Activated naive CD4-positive, alpha-beta T cell treated with anti-CD3 and anti-CD28 coated beads, Interleukin-2, amount 50 U/mL, for 72 hours (primary cell): ENCODE data around the gene CTSC. TPM values are rescaled to one million over a fixed set of nuclear protein-coding genes. Genes with fewer than 3 reads are reported as not detected.

Experiments used
- ATAC-seq, 2 donors: fragments of 150-1000 bp; cut with Tn5 transposase; 2 replicates each; pipeline ENCODE4 v1.10.0; 2021; ENCODE audit warnings: mild to moderate bottlenecking in 2 of 2, moderate library complexity in 2 of 2
- DNase-seq, 2 donors: peaks; one replicate each; pipeline ENCODE4 v3.0.0; 2021 to 2022; ENCODE audit warnings: low spot score in 2 of 2
- H3K27ac Mint-ChIP-seq, 2 donors: one replicate each; pipeline ENCODE4 v1.8.0; 2022; ENCODE audit warnings: mild to moderate bottlenecking in 2 of 2, mixed read lengths in 2 of 2
- H3K36me3 Mint-ChIP-seq, 2 donors: one replicate each; pipeline ENCODE4 v1.8.0; 2022; ENCODE audit warnings: mixed read lengths in 2 of 2
- H3K9me3 Mint-ChIP-seq, 2 donors: one replicate each; pipeline ENCODE4 v1.8.0; 2022; ENCODE audit warnings: mixed read lengths in 2 of 2
- total RNA-seq, 2 donors: library from RNA; stranded (reverse); gene quantifications; one replicate each; pipeline ENCODE4 v1.2.3, GENCODE V29; 2022

Gene CTSC
- total RNA-seq, result 10 to 100 TPM; 46.1 to 48.1 TPM

DNA sequence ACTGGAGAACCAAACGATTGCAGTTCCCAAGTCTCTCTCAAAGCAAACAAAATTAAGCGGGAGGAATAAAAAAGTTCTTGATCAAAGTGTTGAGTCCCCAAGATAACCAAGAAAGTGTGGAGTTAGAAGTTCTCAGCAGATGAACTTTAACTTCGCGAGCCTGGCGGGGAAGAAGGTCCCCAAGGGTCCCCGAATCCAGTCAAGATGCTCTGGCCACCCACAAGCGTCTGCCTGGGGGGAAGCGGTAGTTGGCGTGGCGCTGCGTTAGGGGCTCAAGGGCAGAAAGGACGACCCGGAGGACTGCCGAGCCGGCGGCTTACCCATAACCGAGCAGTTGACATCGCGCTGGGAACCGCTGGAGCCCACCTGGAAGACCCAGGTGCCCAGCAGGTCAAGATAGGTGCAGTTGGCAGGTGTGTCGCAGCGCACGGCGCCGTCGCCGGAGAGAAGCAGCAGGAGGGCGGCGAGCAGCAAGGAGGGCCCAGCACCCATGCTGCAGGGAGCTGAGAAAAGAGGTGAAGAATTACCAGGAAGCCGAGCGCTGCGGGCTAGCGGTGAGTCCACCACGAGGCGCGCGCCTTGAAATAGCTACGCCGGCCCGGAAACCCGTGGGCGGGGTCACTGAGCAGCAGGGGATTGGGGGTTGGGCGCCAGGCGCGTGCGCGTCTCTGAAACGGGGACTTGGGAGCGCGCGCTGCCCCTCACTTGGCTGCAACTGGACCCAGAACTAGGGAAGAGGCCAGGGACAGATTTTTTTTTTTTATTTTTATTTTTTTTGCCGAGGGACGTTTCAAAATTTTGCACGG, at the start of gene CTSC:
Gene CTSC, minus strand, starts transcription at position 556 of the 806 bp plus-strand sequence. Its CDS starts 64 bp downstream, at position 492.
- ATAC-seq (peak; percentile 86 to 89), DNase-seq (peak; percentile 88 to 91)
- Mint-ChIP-seq H3K36me3 (peaks cover 20 to 23% of the 10 kb centered on the region in 2 donors), H3K27ac (peak within 1 kb of the TSS; percentile 89 to 96), H3K9me3 (no peaks in the 10 kb centered on the region)

DNA sequence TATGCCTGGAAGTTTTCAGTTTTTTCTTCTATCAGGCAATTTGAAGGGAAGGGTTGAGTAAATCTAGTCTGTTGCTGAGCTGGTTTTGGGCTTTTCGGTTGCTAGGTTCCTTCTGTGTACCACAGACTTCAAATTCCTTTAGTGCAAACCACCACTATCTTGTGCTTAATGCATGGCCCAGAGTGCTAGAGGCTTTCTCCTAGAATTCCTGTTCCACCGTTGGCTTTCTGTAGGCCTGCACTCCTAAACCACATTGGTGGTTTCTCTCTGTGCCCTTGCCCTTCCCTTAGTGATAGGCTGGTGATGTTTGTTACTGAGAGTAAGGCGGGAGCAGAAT, 47.1 kb upstream of the CTSC start:
- Mint-ChIP-seq H3K9me3 (no peaks in the 10 kb centered on the region), H3K27ac (no peak overlapping the region), H3K36me3 (no peaks in the 10 kb centered on the region)
- peak in 1 of 2 donors; percentile 57 for ATAC-seq
- no peak for DNase-seq

DNA sequence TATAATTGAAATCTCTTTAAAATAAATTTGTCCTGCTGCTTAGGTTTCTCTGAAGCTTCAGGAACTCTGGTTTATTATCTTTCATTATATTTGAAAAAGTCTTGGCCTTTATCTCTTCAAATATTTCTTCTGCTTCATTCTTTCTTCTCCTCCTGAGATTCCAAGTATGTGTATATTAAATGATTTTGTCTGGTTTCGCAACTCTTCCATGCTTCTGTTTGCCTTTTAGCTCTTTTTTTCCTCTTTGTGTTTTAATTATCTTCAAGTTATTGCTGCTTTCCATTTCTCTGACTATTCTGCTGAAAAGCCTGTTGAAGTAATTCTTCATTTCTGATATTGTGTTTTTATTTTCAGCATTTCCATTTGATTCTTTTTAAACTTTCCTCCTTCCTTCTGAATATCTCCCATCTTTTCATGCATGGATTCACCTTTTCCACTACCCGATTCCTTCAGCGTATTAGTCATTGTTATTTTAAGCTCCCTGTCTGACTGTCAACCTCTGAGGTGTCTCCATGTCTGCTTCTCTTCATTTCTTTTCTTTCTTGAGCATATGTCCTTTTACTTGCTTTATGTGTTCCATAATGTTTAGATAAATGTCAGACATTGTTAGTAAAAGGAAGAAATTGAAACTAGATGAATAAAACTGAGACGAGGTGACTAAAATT, 46.6 kb upstream of the CTSC start:
- ATAC-seq, result peak in 1 of 2 donors; percentile 54

DNA sequence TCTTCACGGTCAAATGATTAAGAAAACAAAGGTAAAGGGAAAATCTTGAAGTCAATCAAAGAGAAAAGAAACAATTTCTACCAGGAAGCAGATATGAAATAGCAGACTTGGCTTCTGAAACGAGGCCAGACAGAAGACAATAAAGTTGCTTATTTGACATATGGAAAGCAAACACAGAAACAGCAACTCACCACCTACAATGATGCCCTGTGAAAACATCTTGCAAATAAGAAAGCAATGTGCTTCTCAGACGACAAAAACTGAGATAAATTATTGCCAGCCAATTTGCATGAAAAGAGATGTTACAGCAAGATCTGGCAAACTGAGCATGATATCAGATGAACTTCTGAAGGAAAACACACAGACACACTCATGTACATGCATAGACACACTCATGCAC, 45.9 kb upstream of the CTSC start:
- Mint-ChIP-seq H3K9me3 (no peaks in the 10 kb centered on the region), H3K27ac (no peak overlapping the region), H3K36me3 (no peaks in the 10 kb centered on the region)
- no peak for ATAC-seq
- no peak for DNase-seq

More for the DNA sequence above, 46.6 kb upstream of the CTSC start:
- Mint-ChIP-seq H3K27ac (no peak overlapping the region), H3K9me3 (no peaks in the 10 kb centered on the region), H3K36me3 (no peaks in the 10 kb centered on the region)
- no peak for DNase-seq

DNA sequence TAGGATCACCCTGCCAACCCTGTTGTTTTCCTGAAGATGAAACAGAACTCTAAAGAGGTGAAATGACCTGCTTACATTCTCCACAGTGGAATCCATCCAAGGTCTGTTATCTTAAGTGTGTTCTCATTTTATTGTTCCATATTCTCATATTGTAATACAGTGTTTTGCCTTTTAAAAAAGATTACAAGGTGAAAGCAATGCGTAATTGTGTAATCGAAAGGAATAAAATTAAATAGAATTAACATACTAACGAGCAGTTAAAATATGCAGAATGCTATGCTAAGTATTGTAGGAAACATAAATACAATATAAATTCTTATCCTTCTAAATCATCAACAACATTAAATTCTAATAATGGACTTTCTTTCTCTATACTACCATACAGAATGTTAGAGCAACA, 41.6 kb upstream of the CTSC start:
- Mint-ChIP-seq H3K36me3 (peaks cover 0 to 5% of the 10 kb centered on the region in 2 donors), H3K9me3 (no peaks in the 10 kb centered on the region), H3K27ac (no peak overlapping the region)
- ATAC-seq (no peak), DNase-seq (no peak)

DNA sequence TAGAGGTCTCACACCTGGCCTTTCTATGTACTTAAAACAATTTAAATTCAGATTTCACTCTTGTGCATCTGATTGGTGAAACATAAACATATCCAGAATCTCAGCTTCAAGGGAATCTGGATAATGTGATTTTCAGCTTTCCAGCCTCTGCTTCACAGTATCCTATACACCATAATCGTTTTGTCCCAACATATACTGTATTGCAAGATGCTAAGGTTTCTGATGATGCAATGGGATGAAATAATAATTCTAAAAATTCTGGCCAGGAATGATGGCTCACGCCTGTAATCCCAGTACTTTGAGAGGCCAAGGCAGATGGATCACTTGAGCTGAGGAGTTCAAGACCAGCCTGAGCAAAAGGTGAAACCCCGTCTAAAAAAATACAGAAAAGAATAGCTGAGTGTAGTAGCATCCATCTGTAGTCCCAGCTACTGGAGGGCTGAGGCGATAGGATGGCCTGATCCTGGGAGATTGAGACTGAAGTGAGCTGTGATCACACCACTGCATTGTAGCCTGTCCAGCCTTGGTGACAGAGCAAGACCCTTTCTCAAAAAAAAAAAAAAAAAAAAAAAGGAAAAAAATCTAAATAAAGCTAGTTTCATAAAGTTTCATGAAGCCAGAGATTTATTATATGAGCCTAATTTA, 41.0 kb upstream of the CTSC start:
- no peaks in the 10 kb centered on the region for H3K9me3 Mint-ChIP-seq
- peaks cover 0 to 5% of the 10 kb centered on the region in 2 donors for H3K36me3 Mint-ChIP-seq
- ATAC-seq, result no peak
- peak overlapping the region in 1 of 2 donors; percentile 23 for H3K27ac Mint-ChIP-seq
- no peak for DNase-seq

DNA sequence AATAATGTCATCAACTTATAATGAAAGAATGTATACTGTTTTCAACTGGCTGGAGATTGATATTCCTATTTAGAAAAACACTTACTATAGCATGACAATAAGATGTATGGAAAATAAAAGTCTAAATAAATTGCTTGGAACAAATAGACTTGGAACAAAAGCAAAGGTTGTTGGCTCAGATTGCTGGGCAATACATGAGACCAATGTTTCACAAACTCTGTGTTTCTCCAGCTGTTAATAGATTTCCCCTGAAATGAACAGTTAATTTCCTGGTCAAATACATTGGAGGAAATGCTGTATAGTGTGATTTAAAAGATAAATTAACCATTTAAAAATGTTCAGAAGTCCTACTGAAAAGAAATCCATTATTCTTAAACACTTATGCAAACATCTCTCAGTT, 40.1 kb upstream of the CTSC start:
- H3K36me3 Mint-ChIP-seq, result peaks cover 0 to 5% of the 10 kb centered on the region in 2 donors
- H3K9me3 Mint-ChIP-seq, result no peaks in the 10 kb centered on the region
- DNase-seq (no peak), ATAC-seq (no peak)
- no peak overlapping the region for H3K27ac Mint-ChIP-seq

DNA sequence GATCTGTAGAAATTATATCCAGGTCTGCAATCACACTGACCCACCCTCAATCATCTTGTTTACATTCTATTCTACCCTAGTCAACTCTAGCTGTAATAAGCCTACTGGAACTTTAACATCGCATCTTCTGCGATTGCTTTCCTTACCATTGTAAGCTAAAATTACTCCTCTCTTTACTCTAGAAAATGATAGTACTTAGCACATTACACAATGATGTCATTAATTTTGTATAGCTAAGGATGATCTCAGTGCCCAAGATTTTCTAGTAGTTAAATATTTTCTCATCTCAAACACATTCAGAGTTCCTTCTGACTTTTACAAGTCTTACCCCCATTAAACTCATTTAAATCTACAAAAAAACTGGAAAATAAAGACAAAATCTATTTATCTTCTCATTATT, 39.6 kb upstream of the CTSC start:
- Mint-ChIP-seq H3K36me3 (peaks cover 0 to 5% of the 10 kb centered on the region in 2 donors), H3K27ac (no peak overlapping the region), H3K9me3 (no peaks in the 10 kb centered on the region)
- DNase-seq, result no peak
- ATAC-seq, result no peak

DNA sequence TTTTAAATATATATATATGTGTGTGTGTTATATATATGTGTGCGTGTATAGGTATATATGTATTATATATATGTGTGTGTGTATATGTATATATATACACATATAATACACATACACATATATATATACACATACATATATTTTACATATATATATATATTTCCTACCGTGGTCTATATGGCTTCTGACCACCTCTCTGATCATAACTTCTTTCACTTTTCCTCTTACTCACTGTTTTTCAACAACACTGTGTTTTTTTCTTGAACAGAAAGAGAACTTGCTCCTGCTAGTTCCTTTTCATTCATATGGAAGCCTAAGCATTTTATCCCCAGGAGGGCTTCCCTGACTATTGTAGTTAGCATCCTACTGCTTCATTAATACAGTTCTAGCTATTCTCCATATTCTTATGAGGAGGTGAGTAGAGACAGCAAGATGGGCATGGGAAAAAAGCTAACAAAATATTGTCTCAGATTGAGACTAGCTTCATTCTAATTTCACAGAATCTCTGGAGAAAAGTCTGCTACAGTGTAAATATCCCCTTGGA, 38.5 kb upstream of the CTSC start:
- Mint-ChIP-seq H3K27ac (no peak overlapping the region), H3K36me3 (peaks cover 0 to 5% of the 10 kb centered on the region in 2 donors), H3K9me3 (no peaks in the 10 kb centered on the region)
- no peak for ATAC-seq
- no peak for DNase-seq

DNA sequence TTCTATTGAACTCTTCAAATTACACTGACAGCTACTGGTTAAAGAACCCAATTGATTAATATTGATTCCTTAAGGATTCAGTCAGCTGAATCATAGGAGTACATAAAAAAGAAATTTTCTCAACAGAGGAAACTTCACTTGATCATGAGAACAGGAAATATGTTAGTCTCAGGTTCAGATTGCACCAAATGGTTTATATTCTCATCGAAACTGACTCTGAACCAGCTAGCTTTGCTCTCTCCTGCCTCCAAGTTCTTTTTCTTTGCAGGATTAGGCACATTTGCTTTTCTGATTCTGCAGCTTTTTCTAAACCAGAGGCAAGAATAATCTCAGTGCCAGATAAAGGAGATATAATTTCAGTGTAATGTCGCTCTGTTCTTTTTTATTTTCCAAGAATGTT, 33.2 kb upstream of the CTSC start:
- Mint-ChIP-seq H3K9me3 (no peaks in the 10 kb centered on the region), H3K27ac (no peak overlapping the region), H3K36me3 (peaks cover 0 to 5% of the 10 kb centered on the region in 2 donors)
- no peak for ATAC-seq
- DNase-seq, result no peak

DNA sequence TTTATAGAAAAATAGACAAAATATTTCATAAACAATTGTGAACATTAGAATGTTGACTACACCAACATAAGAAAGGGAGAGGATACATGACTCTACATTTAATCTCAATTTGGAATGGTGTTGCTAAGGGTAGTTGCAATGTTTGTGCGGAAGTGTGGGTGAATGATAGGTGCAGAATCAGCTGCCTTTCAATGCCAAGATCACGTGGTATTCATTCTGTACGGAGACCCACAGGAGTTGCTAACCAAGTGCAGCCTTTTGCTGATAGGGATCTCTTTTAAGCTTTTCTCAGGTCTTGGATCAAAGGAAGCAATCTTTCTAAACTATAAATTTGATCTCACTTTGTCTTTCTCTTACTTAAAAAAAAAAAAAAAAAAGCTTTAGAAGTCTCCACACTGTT, 29.8 kb upstream of the CTSC start:
- DNase-seq, result no peak
- H3K9me3 Mint-ChIP-seq, result no peaks in the 10 kb centered on the region
- ATAC-seq, result peak in 1 of 2 donors; percentile 37
- no peaks in the 10 kb centered on the region for H3K36me3 Mint-ChIP-seq
- H3K27ac Mint-ChIP-seq, result no peak overlapping the region

DNA sequence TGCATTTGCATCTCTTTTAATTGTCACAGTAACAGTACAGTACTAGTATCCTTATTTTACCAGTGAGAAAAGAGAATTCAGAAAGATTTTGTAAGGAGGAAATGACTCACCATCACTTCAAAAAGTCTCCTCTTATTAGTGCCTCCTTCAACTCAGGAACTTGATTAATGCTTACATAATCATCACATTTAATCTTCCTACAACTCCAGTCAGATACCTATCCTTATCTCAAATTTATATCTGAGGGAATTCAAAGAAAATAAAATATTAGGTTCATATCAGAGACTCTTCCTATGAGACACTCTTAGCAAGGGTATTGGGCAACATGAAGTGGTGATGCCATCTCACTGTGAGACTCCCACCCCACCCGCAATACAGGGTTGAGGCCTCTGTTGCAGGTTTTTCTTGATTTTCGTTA, 26.1 kb upstream of the CTSC start:
- Mint-ChIP-seq H3K36me3 (no peaks in the 10 kb centered on the region), H3K27ac (no peak overlapping the region)
- ATAC-seq, result peak; percentile 29 to 59

DNA sequence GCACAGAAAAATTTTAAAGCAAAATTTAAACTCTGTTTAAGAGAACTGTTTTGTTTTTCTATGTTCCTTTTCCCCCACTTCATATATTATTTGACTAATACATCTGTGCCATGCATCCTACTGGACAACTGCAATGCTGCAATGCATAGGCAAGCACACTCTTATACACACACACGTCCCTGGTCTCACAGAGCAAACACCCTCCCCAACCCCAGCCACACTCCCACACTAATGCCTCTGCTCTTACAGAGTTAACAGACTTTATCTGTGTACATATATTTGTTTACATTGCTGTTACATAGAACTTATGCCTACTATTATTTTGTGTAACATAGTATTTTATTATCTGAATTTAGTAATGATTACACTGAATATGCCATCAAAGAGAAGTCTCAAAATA, 25.5 kb upstream of the CTSC start:
- no peak overlapping the region for H3K27ac Mint-ChIP-seq
- ATAC-seq, result no peak

More for the DNA sequence above, 26.1 kb upstream of the CTSC start:
- DNase-seq, result no peak
- no peaks in the 10 kb centered on the region for H3K9me3 Mint-ChIP-seq

DNA sequence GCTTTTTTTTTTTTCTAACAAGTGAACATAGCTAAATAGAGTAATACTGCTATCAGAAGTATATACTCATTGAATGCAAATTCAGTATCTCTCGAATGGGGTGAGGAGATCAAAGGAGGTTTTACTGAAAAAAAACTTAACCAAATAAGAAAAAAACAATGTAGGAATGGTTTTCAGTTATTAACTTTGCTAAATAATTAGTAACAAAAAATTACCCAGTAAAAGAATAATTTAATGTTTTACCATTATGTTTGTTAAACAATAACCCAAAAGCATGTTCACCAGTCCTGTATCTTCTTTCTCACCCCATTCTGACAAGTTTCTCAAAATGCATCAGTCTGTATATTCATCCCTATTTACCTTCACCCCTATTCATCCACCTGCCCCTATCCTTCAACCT, 22.6 kb upstream of the CTSC start:
- Mint-ChIP-seq H3K27ac (no peak overlapping the region), H3K36me3 (no peaks in the 10 kb centered on the region)

More for the DNA sequence above, 25.5 kb upstream of the CTSC start:
- Mint-ChIP-seq H3K9me3 (no peaks in the 10 kb centered on the region), H3K36me3 (no peaks in the 10 kb centered on the region)
- DNase-seq, result no peak

DNA sequence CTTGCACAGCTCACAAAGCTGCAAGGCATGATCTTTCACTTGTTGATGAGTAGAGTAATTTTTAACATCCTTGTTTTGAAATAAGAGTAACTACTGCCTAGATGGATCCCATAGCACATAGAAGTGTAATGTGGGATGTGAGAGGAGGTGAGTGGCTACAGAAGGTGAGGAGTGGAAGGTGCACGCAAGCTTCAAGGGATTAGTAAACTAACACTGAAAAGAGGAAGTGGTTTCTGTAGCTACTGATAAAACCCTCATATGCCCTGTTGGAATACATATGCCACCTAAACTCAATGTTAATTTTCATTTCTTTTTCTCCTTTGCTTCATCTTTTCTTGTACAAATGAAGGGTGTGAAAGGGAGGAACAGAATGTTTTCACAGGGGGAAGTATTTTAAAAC, 22.0 kb upstream of the CTSC start:
- H3K9me3 Mint-ChIP-seq, result no peaks in the 10 kb centered on the region
- H3K27ac Mint-ChIP-seq, result no peak overlapping the region
- ATAC-seq (peak; percentile 25 to 35), DNase-seq (no peak)
- no peaks in the 10 kb centered on the region for H3K36me3 Mint-ChIP-seq

More for the DNA sequence above, 22.6 kb upstream of the CTSC start:
- ATAC-seq (no peak), DNase-seq (no peak)
- H3K9me3 Mint-ChIP-seq, result no peaks in the 10 kb centered on the region

DNA sequence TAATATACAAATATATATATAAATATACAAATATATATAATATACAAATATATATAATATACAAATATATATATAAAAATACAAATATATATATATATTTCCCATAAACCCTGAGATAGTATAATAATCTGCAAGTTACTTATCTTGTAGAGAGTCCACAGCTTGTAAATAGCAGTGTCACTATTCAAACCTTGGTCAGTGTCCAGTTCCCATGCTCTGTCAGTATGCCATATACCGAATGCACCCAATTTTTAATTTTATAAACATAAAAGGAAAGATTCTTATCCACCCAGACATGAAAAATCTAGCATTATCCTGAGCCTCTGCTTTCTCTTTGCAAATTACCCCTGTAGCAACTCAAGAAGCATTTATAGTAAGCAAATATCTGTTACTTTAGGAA, 21.6 kb upstream of the CTSC start:
- no peak for DNase-seq

DNA sequence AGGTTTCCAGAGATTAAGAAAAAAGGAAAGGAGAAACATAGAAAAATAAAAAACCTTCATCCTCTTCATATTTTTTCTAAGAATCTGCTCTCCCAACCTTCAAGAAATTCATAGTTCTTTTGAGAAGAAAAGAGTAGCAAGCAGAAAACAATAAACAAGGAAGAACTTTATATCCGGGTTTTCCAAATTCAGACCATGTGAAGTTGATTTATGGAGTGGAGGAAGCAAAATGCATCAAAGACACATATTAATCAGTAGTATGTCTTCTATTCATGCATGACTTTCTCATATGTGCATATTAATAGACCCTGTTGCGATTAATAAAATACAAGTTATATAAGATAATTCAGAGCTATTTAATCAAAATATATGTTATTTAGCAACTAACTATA, 20.5 kb upstream of the CTSC start:
- DNase-seq (no peak), ATAC-seq (no peak)
- H3K27ac Mint-ChIP-seq, result peak overlapping the region in 1 of 2 donors; percentile 79
- no peaks in the 10 kb centered on the region for H3K9me3 Mint-ChIP-seq
- no peaks in the 10 kb centered on the region for H3K36me3 Mint-ChIP-seq

More for the DNA sequence above, 21.6 kb upstream of the CTSC start:
- Mint-ChIP-seq H3K9me3 (no peaks in the 10 kb centered on the region), H3K27ac (no peak overlapping the region), H3K36me3 (no peaks in the 10 kb centered on the region)
- ATAC-seq, result no peak
